IMR-90 (cell line): ENCODE results near the gene CPLX1. TPM values are rescaled to one million over a fixed set of nuclear protein-coding genes. Genes with fewer than 3 reads are reported as not detected.

Experiments
- ATAC-seq: fragments of 200-7000 bp; cut with Tn5 transposase; 2 replicates; pipeline ENCODE4 v1.9.1; 2020; ENCODE audit warnings: low read depth, mild to moderate bottlenecking, moderate library complexity
- BruUV-seq: library from RNA; stranded (reverse); fragments of 400-500 nt; replicated peaks from 2 replicates; lab custom pipeline; 2021; lab: Mats Ljungman, UMichigan
- CTCF ChIA-PET: fragments of 300-600 bp; formaldehyde crosslinking; extraction: SDS; loops from one replicate; lab custom pipeline; 2021; ENCODE audit warnings: antibody characterized with exemption; lab: Yijun Ruan, JAX
- POLR2A ChIA-PET: fragments of 300-600 bp; sonication (Branson Sonifier 250); formaldehyde crosslinking; loops from one replicate; lab custom pipeline; 2022; ENCODE audit warnings: antibody characterized with exemption; ENCODE audit not compliant: unreplicated experiment; lab: Charles Lee
- DNase-seq: peaks from one replicate; pipeline ENCODE4 v3.0.0; 2013
- H2AFZ ChIP-seq: replicated peaks from 2 replicates; pipeline ENCODE3; 2013; ENCODE audit warnings: low read length, mild to moderate bottlenecking; ENCODE audit not compliant: poor library complexity
- H2AK5ac ChIP-seq: 2 replicates; pipeline ENCODE4 v1.6.1; 2013; ENCODE audit warnings: low read depth, low read length, inconsistent platforms
- H2AK9ac ChIP-seq: replicated peaks from 2 replicates; pipeline ENCODE3; 2013; ENCODE audit warnings: mild to moderate bottlenecking, low read depth, low read length, moderate library complexity; ENCODE audit not compliant: poor library complexity
- H2BK120ac ChIP-seq: 2 replicates; pipeline ENCODE4 v1.6.1; 2013; ENCODE audit warnings: low read depth, low read length, inconsistent platforms
- H2BK15ac ChIP-seq: 3 replicates; pipeline ENCODE4 v1.6.1; 2013; ENCODE audit warnings: low read depth, low read length, inconsistent platforms
- H2BK20ac ChIP-seq: 2 replicates; pipeline ENCODE4 v1.6.1; 2013; ENCODE audit warnings: low read depth, mild to moderate bottlenecking, inconsistent platforms, low read length, moderate library complexity
- H2BK5ac ChIP-seq: 2 replicates; pipeline ENCODE4 v1.6.1; 2013; ENCODE audit warnings: mild to moderate bottlenecking, low read depth, low read length, inconsistent platforms; ENCODE audit not compliant: poor library complexity, severe bottlenecking
- H3K14ac ChIP-seq: replicated peaks from 2 replicates; pipeline ENCODE4 v1.6.1; 2013; ENCODE audit warnings: low read depth, low read length, inconsistent platforms
- H3K18ac ChIP-seq: 2 replicates; pipeline ENCODE4 v1.6.1; 2013; ENCODE audit warnings: low read depth, low read length, control low read depth
- H3K23ac ChIP-seq: 2 replicates; pipeline ENCODE4 v1.6.1; 2013; ENCODE audit warnings: low read depth, low read length, inconsistent platforms
- H3K27ac ChIP-seq: 2 replicates; pipeline ENCODE4 v1.5.1; 2013; ENCODE audit warnings: mild to moderate bottlenecking, control low read depth, low read length; ENCODE audit not compliant: insufficient read depth
- H3K27me3 ChIP-seq: 2 replicates; pipeline ENCODE4 v1.6.1; 2013; ENCODE audit warnings: low read length; ENCODE audit not compliant: control insufficient read depth, insufficient read depth
- H3K36me3 ChIP-seq: 2 replicates; pipeline ENCODE4 v1.6.1; 2013; ENCODE audit warnings: low read length, mixed read lengths; ENCODE audit not compliant: control insufficient read depth, insufficient read depth
- H3K4ac ChIP-seq: 2 replicates; pipeline ENCODE4 v1.6.1; 2013; ENCODE audit warnings: low read depth, low read length, inconsistent platforms
- H3K4me1 ChIP-seq: 2 replicates; pipeline ENCODE4 v1.6.1; 2013; ENCODE audit warnings: low read length, mixed read lengths; ENCODE audit not compliant: control insufficient read depth, insufficient read depth
- H3K4me2 ChIP-seq: 2 replicates; pipeline ENCODE4 v1.6.1; 2013; ENCODE audit warnings: low read depth, mild to moderate bottlenecking, control low read depth, low read length, moderate library complexity
- H3K4me3 ChIP-seq: 2 replicates; pipeline ENCODE4 v1.5.1; 2013; ENCODE audit warnings: low read depth, mild to moderate bottlenecking, control low read depth, low read length, moderate library complexity; ENCODE audit not compliant: insufficient read depth
- H3K56ac ChIP-seq: 2 replicates; pipeline ENCODE4 v1.6.1; 2013; ENCODE audit warnings: low read length, inconsistent platforms; ENCODE audit not compliant: insufficient read depth; ENCODE audit errors: extremely low read depth
- H3K79me1 ChIP-seq, 2 experiments: 2 replicates each; pipeline ENCODE4 v1.6.1; 2013; ENCODE audit warnings: low read length in 2 of 2, inconsistent platforms in 1 of 2, low read depth in 1 of 2
- H3K9ac ChIP-seq: 2 replicates; pipeline ENCODE4 v1.6.1; 2013; ENCODE audit warnings: low read depth, low read length, control low read depth
- H3K9me1 ChIP-seq: 2 replicates; pipeline ENCODE4 v1.6.1; 2013; ENCODE audit warnings: low read length, inconsistent platforms; ENCODE audit not compliant: insufficient read depth
- H3K9me3 ChIP-seq: 2 replicates; pipeline ENCODE4 v1.6.1; 2013; ENCODE audit warnings: low read length; ENCODE audit not compliant: control insufficient read depth, insufficient read depth
- H4K20me1 ChIP-seq: 2 replicates; pipeline ENCODE4 v1.6.1; 2013; ENCODE audit warnings: low read length, inconsistent platforms; ENCODE audit not compliant: insufficient read depth
- H4K5ac ChIP-seq: 2 replicates; pipeline ENCODE4 v1.6.1; 2013; ENCODE audit warnings: mild to moderate bottlenecking, low read depth, low read length, control low read depth
- H4K8ac ChIP-seq, 2 experiments: 2 replicates each; pipeline ENCODE4 v1.6.1; 2013; ENCODE audit warnings: low read depth in 2 of 2, low read length in 2 of 2, control low read depth in 1 of 2, inconsistent platforms in 1 of 2
- H4K91ac ChIP-seq: 2 replicates; pipeline ENCODE4 v1.6.1; 2013; ENCODE audit warnings: low read depth, low read length, inconsistent platforms; ENCODE audit not compliant: insufficient read depth
- BHLHE40 ChIP-seq: fragments of 150-350 bp; IDR thresholded peaks from 2 replicates; pipeline ENCODE4 v1.6.1; 2016; ENCODE audit warnings: mild to moderate bottlenecking, low read depth, low read length
- CEBPB ChIP-seq: IDR thresholded peaks from 2 replicates; pipeline ENCODE4 v1.6.1; 2012; ENCODE audit warnings: low read depth, low read length, improper control_type of control experiment
- CHD1 ChIP-seq: IDR thresholded peaks from 2 replicates; pipeline ENCODE4 v1.6.1; 2012; ENCODE audit warnings: low read depth, low read length, improper control_type of control experiment
- FOS ChIP-seq: fragments of 150-350 bp; IDR thresholded peaks from 2 replicates; pipeline ENCODE4 v1.6.1; 2016; ENCODE audit warnings: low read depth, low read length
- MAFK ChIP-seq: IDR thresholded peaks from 2 replicates; pipeline ENCODE4 v1.6.1; 2012; ENCODE audit warnings: low read depth, low read length, improper control_type of control experiment
- MAZ ChIP-seq: IDR thresholded peaks from 2 replicates; pipeline ENCODE4 v1.6.1; 2012; ENCODE audit warnings: low read depth, mild to moderate bottlenecking, low read length, improper control_type of control experiment, moderate library complexity, borderline replicate concordance
- MXI1 ChIP-seq: IDR thresholded peaks from 2 replicates; pipeline ENCODE4 v1.6.1; 2012; ENCODE audit warnings: low read depth, mild to moderate bottlenecking, low read length, moderate library complexity, borderline replicate concordance
- NFE2L2 ChIP-seq: fragments of 150-350 bp; IDR thresholded peaks from 2 replicates; pipeline ENCODE4 v1.6.1; 2016; ENCODE audit warnings: low read depth, mild to moderate bottlenecking, low read length
- POLR2A ChIP-seq: IDR thresholded peaks from 2 replicates; pipeline ENCODE4 v1.6.1; 2012; ENCODE audit warnings: mild to moderate bottlenecking, low read depth, low read length
- RAD21 ChIP-seq: IDR thresholded peaks from 2 replicates; pipeline ENCODE4 v1.6.1; 2012; ENCODE audit warnings: low read length, improper control_type of control experiment
- RCOR1 ChIP-seq: IDR thresholded peaks from 2 replicates; pipeline ENCODE4 v1.6.1; 2012; ENCODE audit warnings: mild to moderate bottlenecking, low read length, improper control_type of control experiment; ENCODE audit not compliant: insufficient replicate concordance
- RFX5 ChIP-seq: IDR thresholded peaks from 2 replicates; pipeline ENCODE4 v1.8.0; 2012; ENCODE audit warnings: low read depth, mild to moderate bottlenecking, low read length, moderate library complexity
- SMC3 ChIP-seq: fragments of 150-350 bp; IDR thresholded peaks from 2 replicates; pipeline ENCODE4 v1.6.1; 2016; ENCODE audit warnings: low read depth, mild to moderate bottlenecking, antibody characterized with exemption, low read length, moderate library complexity
- USF2 ChIP-seq: fragments of 150-350 bp; IDR thresholded peaks from 2 replicates; pipeline ENCODE4 v1.6.1; 2017; ENCODE audit warnings: mild to moderate bottlenecking, antibody characterized with exemption, low read length, low read depth
- WGBS, 2 experiments: methylation state at CpG; one replicate each; pipeline versions ENCODE4 v1.1.5 to v1.1.7; 2013; ENCODE audit warnings: missing lambda C conversion rate in 2 of 2; ENCODE audit not compliant: insufficient read length in 1 of 2; ENCODE audit errors: extremely low coverage in 2 of 2; 5-methylcytosine and 5-hydroxymethylcytosine counted together
- dilution Hi-C: fragments of 300-500 bp; cut with HindIII; formaldehyde crosslinking; loops from one replicate; pipeline ENCODE4 v1.14.3; 2018; ENCODE audit warnings: low sequenced_read_pairs; ENCODE audit not compliant: unreplicated experiment
- in situ Hi-C: fragments of 300-500 bp; cut with MboI; formaldehyde crosslinking; loops from 3 replicates; pipeline ENCODE4 v1.14.3; 2019; ENCODE audit warnings: low sequenced_read_pairs, inconsistent platforms, mixed read lengths
- intact Hi-C: fragments of 100-400 bp; cut with micrococcal nuclease; formaldehyde crosslinking; loops from 2 replicates; pipeline ENCODE4 v1.10.0; 2022
- polyA plus RNA-seq, 3 experiments: library from polyadenylated mRNA; depleted of rRNA; stranded (reverse); fragments of >200 nt; gene quantifications; 2 replicates each; pipeline ENCODE4 v1.2.3, GENCODE V29; 2012; ENCODE audit warnings: low replicate concordance in 1 of 3
- total RNA-seq: library from RNA; depleted of rRNA; stranded (reverse); fragments of >200 nt; gene quantifications from 2 replicates; pipeline ENCODE4 v1.2.3, GENCODE V29; 2012
- TF ChIP-seq, protein P1 (sequence below): fragments of 150-350 bp; IDR thresholded peaks from 2 replicates; pipeline ENCODE4 v1.6.1; 2016; ENCODE audit warnings: low read depth, mild to moderate bottlenecking, low read length, moderate library complexity, borderline replicate concordance
- TF ChIP-seq, protein P2 (sequence below): conservative IDR thresholded peaks from 2 replicates; pipeline ENCODE4 v1.5.1; 2012; ENCODE audit warnings: mild to moderate bottlenecking, low read depth, low read length, improper control_type of control experiment

CPLX1 gene
- total and polyA plus RNA-seq, 2 of the 4 experiments (the other 2 are of a cell fraction), result 0.05 TPM; not detected in 1

DNA sequence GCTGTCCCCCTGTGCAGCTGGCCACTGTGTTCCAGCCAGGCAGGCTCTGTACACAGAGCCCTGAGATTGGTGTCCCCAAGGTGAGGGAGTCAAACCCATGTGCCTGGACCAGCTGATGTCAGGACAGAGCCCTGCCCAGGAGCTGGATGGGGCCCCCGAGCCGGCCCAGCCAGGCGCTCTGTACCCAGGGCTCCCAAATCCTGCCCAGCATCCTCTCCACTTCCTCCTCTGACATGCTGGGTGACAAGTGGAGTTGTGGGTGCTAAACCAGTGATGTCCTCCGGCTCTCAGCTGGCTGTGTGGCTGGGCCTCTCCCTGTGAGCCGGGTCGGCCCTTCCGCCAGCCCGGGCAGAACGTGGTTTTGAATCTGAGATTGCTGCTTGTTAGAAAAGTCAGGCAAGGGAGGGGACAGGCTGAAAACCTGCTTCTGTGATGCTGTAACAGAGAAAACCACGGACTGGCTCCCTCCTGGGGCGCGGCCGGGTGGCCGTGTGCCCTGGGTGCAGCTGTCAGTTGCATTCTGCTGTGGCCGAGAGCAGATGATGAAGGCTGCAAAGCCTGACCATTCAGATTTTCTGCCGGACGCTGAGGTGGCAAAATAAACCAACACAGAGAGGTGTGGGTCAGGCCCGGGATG lies 7.9 kb upstream of the CPLX1 start:
- H2AK5ac ChIP-seq, result no peak overlapping the region
- no peaks in the 10 kb centered on the region for H3K9me1 ChIP-seq
- WGBS, 2 experiments, result 67% methylated on average over 12 of the region's 18 CpGs; no CpG with 5 or more reads in 1 of the 2 experiments
- no peak overlapping the region for H3K14ac ChIP-seq
- no peak overlapping the region for H2BK20ac ChIP-seq
- dilution Hi-C loops, result no loop called here
- H3K23ac ChIP-seq, result no peak overlapping the region
- H3K36me3 ChIP-seq, result no peaks in the 10 kb centered on the region
- H3K4me1 ChIP-seq, result no peaks in the 10 kb centered on the region
- ChIA-PET CTCF (no interaction called here), POLR2A (no interaction called here)
- H4K20me1 ChIP-seq, result no peaks in the 10 kb centered on the region
- no peak overlapping the region for H4K8ac ChIP-seq
- H2AFZ ChIP-seq, result no peak overlapping the region
- TF ChIP-seq NFE2L2 (no peak), RCOR1 (no peak), MXI1 (no peak), CEBPB (no peak), BHLHE40 (no peak), USF2 (no peak), RFX5 (no peak), MAZ (no peak), MAFK (no peak), SMC3 (no peak), FOS (no peak), CHD1 (no peak), RAD21 (no peak), POLR2A (no peak)
- TF ChIP-seq, protein P1, sequence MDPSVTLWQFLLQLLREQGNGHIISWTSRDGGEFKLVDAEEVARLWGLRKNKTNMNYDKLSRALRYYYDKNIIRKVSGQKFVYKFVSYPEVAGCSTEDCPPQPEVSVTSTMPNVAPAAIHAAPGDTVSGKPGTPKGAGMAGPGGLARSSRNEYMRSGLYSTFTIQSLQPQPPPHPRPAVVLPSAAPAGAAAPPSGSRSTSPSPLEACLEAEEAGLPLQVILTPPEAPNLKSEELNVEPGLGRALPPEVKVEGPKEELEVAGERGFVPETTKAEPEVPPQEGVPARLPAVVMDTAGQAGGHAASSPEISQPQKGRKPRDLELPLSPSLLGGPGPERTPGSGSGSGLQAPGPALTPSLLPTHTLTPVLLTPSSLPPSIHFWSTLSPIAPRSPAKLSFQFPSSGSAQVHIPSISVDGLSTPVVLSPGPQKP, result no peak
- TF ChIP-seq, protein P2, sequence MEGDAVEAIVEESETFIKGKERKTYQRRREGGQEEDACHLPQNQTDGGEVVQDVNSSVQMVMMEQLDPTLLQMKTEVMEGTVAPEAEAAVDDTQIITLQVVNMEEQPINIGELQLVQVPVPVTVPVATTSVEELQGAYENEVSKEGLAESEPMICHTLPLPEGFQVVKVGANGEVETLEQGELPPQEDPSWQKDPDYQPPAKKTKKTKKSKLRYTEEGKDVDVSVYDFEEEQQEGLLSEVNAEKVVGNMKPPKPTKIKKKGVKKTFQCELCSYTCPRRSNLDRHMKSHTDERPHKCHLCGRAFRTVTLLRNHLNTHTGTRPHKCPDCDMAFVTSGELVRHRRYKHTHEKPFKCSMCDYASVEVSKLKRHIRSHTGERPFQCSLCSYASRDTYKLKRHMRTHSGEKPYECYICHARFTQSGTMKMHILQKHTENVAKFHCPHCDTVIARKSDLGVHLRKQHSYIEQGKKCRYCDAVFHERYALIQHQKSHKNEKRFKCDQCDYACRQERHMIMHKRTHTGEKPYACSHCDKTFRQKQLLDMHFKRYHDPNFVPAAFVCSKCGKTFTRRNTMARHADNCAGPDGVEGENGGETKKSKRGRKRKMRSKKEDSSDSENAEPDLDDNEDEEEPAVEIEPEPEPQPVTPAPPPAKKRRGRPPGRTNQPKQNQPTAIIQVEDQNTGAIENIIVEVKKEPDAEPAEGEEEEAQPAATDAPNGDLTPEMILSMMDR, result no peak
- peaks cover 24% of the 10 kb centered on the region for H3K27me3 ChIP-seq
- H3K79me1 ChIP-seq, result no peaks in the 10 kb centered on the region
- no peak overlapping the region for H3K56ac ChIP-seq
- no peak overlapping the region for H3K4me2 ChIP-seq
- no peak overlapping the region for H2BK5ac ChIP-seq
- in situ Hi-C loops, result no loop called here
- H3K9me3 ChIP-seq, result peaks cover 13% of the 10 kb centered on the region
- H4K91ac ChIP-seq, result no peak overlapping the region
- DNase-seq (no peak), ATAC-seq (no peak)
- H3K9ac ChIP-seq, result no peak overlapping the region
- no peak overlapping the region for H4K5ac ChIP-seq
- intact Hi-C loops, result no loop called here
- no peak overlapping the region for H2BK15ac ChIP-seq
- H3K18ac ChIP-seq, result no peak overlapping the region
- no peak overlapping the region for H3K4ac ChIP-seq
- no TSS peak for BruUV-seq
- H3K27ac ChIP-seq, result no peak overlapping the region
- H2AK9ac ChIP-seq, result no peak overlapping the region
- no peak overlapping the region for H2BK120ac ChIP-seq
- H3K4me3 ChIP-seq, result no peak overlapping the region
